OCI-LY7 (cell line): ENCODE measurements around the gene PAN2. TPM values are rescaled to one million over a fixed set of nuclear protein-coding genes. Genes with fewer than 3 reads are reported as not detected.

Source experiments
- BruUV-seq: library from RNA; stranded (reverse); fragments of 400-500 nt; replicated peaks from 2 replicates; lab custom pipeline; 2021; lab: Mats Ljungman, UMichigan
- CTCF ChIA-PET: fragments of 300-600 bp; sonication (Branson Sonifier 250); formaldehyde crosslinking; loops from one replicate; lab custom pipeline; 2022; ENCODE audit warnings: antibody characterized with exemption; ENCODE audit not compliant: unreplicated experiment; lab: Charles Lee
- POLR2A ChIA-PET: fragments of 300-600 bp; sonication (Branson Sonifier 250); formaldehyde crosslinking; loops from one replicate; lab custom pipeline; 2022; ENCODE audit warnings: antibody characterized with exemption; lab: Charles Lee
- DNase-seq: peaks from one replicate; pipeline ENCODE4 v3.0.0-alpha.2; 2015; ENCODE audit warnings: low spot score
- H2AFZ ChIP-seq: fragments of 200-600 bp; sonication (generic), shearing (Covaris generic); 2 replicates; pipeline ENCODE4 v1.6.1; 2014; ENCODE audit warnings: mild to moderate bottlenecking, antibody characterized with exemption, low read length, moderate library complexity
- H3K27ac ChIP-seq: fragments of 200-600 bp; sonication (generic); 2 replicates; pipeline ENCODE4 v1.5.1; 2014; ENCODE audit warnings: mixed run types, low read depth, mild to moderate bottlenecking, moderate library complexity, low read length, inconsistent platforms; ENCODE audit not compliant: poor library complexity, severe bottlenecking
- H3K36me3 ChIP-seq: fragments of 200-600 bp; sonication (generic); 2 replicates; pipeline ENCODE4 v1.6.1; 2014; ENCODE audit warnings: mild to moderate bottlenecking, antibody characterized with exemption, low read length, moderate library complexity, mixed read lengths; ENCODE audit not compliant: insufficient read depth
- H3K4me1 ChIP-seq: fragments of 200-600 bp; sonication (generic); 2 replicates; pipeline ENCODE4 v1.5.1; 2014; ENCODE audit warnings: mild to moderate bottlenecking, low read length; ENCODE audit not compliant: insufficient read depth, poor library complexity, severe bottlenecking
- H3K4me2 ChIP-seq: fragments of 200-600 bp; sonication (generic); 2 replicates; pipeline ENCODE4 v1.6.1; 2014; ENCODE audit warnings: mild to moderate bottlenecking, low read length
- H3K4me3 ChIP-seq: fragments of 200-600 bp; sonication (generic); 2 replicates; pipeline ENCODE4 v1.5.1; 2014; ENCODE audit warnings: mild to moderate bottlenecking, low read depth, low read length; ENCODE audit not compliant: poor library complexity, severe bottlenecking
- H3K79me2 ChIP-seq: fragments of 200-600 bp; sonication (generic); 2 replicates; pipeline ENCODE4 v1.6.1; 2016; ENCODE audit warnings: low read depth, mild to moderate bottlenecking, low read length, moderate library complexity, mixed read lengths; ENCODE audit not compliant: insufficient read depth
- H3K9me2 ChIP-seq: fragments of 200-600 bp; sonication (generic); 2 replicates; pipeline ENCODE4 v1.6.1; 2016; ENCODE audit warnings: mild to moderate bottlenecking, low read length, mixed read lengths; ENCODE audit not compliant: insufficient read depth
- H3K9me3 ChIP-seq: fragments of 200-600 bp; sonication (generic); 2 replicates; pipeline ENCODE4 v1.6.1; 2014; ENCODE audit warnings: mild to moderate bottlenecking, mixed run types, low read length, mixed read lengths
- H4K20me1 ChIP-seq: fragments of 200-600 bp; sonication (generic); 2 replicates; pipeline ENCODE4 v1.6.1; 2014; ENCODE audit warnings: mild to moderate bottlenecking, antibody characterized with exemption, low read length, moderate library complexity, mixed read lengths; ENCODE audit not compliant: insufficient read depth
- CTCF ChIP-seq: fragments of 200-600 bp; sonication (generic); conservative IDR thresholded peaks from 2 replicates; pipeline ENCODE4 v1.5.1; 2014; ENCODE audit warnings: mild to moderate bottlenecking, antibody characterized with exemption, low read length, moderate library complexity, mixed read lengths
- EZH2phosphoT487 ChIP-seq: fragments of 200-600 bp; sonication (generic); IDR thresholded peaks from 2 replicates; pipeline ENCODE4 v1.6.1; 2018; ENCODE audit warnings: low read depth, borderline replicate concordance, mild to moderate bottlenecking, mixed run types, antibody characterized with exemption, low read length, moderate library complexity, mixed read lengths
- intact Hi-C: fragments of 100-400 bp; cut with micrococcal nuclease; formaldehyde crosslinking; loops from one replicate; pipeline ENCODE4 v1.10.0; 2022; ENCODE audit not compliant: unreplicated experiment
- total RNA-seq, 2 experiments: library from RNA; depleted of rRNA in 1 of 2; stranded (reverse); fragments of >200 nt in 1 of 2; shearing (Covaris generic) in 1 of 2; gene quantifications; 2 replicates each; pipeline ENCODE4 v1.2.3, GENCODE V29; 2014 to 2022

PAN2 gene
- total RNA-seq, 2 experiments from 2014 or later, result 106 to 117 TPM

- ChIA-PET CTCF (no interaction called here), POLR2A (interaction anchor here (0.8 to 1.9 kb wide), 4 partner anchors 9 to 101 kb away, joined by 3 to 7 read pairs (median 4); partner anchors contain the start of gene STAT2)
- no TSS peak for BruUV-seq
- Histone ChIP-seq H3K4me2 (no peak overlapping the region), H3K4me3 (no peak overlapping the region), H3K9me3 (no peaks in the 10 kb centered on the region), H3K36me3 (peaks cover 51% of the 10 kb centered on the region), H3K79me2 (no peaks in the 10 kb centered on the region; the same call in 1 of the 2 replicates), H4K20me1 (no peaks in the 10 kb centered on the region), H3K9me2 (no peaks in the 10 kb centered on the region), H2AFZ (no peak overlapping the region), H3K27ac (peak overlapping the region; percentile 31), H3K4me1 (peaks cover 39% of the 10 kb centered on the region)
- DNase-seq, result no peak
- intact Hi-C loops, result no loop called here
- TF ChIP-seq EZH2phosphoT487 (no peak), CTCF (no peak)
Observed at GRCh38 chr12:56341616-56342015, 7.8 kb upstream of the PAN2 start.

DNA sequence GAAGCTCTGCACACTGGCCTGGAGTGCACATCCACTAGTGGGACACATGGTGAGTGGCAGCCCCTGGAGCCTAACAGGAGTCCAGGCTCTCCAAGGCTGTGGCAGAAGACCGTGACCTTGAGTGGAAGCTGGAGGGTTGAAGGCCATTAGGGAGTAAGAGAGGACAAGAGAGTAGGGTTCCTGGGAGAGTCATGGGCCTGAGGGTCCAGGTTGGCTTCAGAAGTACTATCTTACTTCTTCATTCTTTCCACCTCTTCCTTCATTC is 5.3 kb upstream of the PAN2 start:
- peaks cover 60% of the 10 kb centered on the region for H3K4me1 ChIP-seq
- CTCF ChIA-PET, result interaction anchor here (0.6 to 1.5 kb wide), 3 partner anchors 19 to 79 kb away, joined by 4 to 6 read pairs (median 4); partner anchors contain the start of gene STAT2
- no peak for DNase-seq
- H3K27ac ChIP-seq, result peak overlapping the region; percentile 85
- no peak for TF ChIP-seq EZH2phosphoT487
- no peak for TF ChIP-seq CTCF
- peaks cover 10% of the 10 kb centered on the region; the same call in 1 of the 2 replicates for H3K79me2 ChIP-seq
- H3K4me3 ChIP-seq, result peak overlapping the region; percentile 65
- POLR2A ChIA-PET, result interaction anchor here (0.5 to 9.4 kb wide), 9 partner anchors 20 to 122 kb away, joined by 3 to 70 read pairs (median 5); partner anchors contain the start of genes CNPY2, RNF41, STAT2 and TIMELESS
- no peaks in the 10 kb centered on the region for H3K9me3 ChIP-seq
- no peaks in the 10 kb centered on the region for H3K9me2 ChIP-seq
- no TSS peak for BruUV-seq
- peaks cover 33% of the 10 kb centered on the region for H3K36me3 ChIP-seq
- H2AFZ ChIP-seq, result peak overlapping the region; percentile 33; the same call in 1 of the 2 replicates
- peak overlapping the region; percentile 92 for H3K4me2 ChIP-seq
- intact Hi-C loops, result loop anchor here (2.0 kb wide), 2 partner anchors 22 to 36 kb away; partner anchors contain the start of gene STAT2
- no peaks in the 10 kb centered on the region for H4K20me1 ChIP-seq
